Lung (tissue), 12 donors: ENCODE data around the gene BICC1. TPM values are rescaled to one million over a fixed set of nuclear protein-coding genes. Genes with fewer than 3 reads are reported as not detected.
A peak's percentile ranks its signal among the peaks of the same experiment; 100 is the strongest.

Experiments used
- ATAC-seq: fragments of 200-7000 bp; cut with Tn5 transposase; one replicate; pipeline ENCODE4 v1.9.1; 2020; ENCODE audit warnings: moderate number of reproducible peaks; ENCODE audit not compliant: insufficient read depth, low FRiP score
- DNase-seq, 3 donors: peaks; one replicate each; pipeline ENCODE4 v3.0.0-alpha.2; 2013 to 2017
- H3K27ac ChIP-seq, 2 donors: one replicate each; pipeline ENCODE4 v1.5.1; 2013; ENCODE audit warnings: mild to moderate bottlenecking in 2 of 2, moderate library complexity in 2 of 2, control low read depth in 1 of 2, inconsistent platforms in 1 of 2, low read depth in 1 of 2, low read length in 1 of 2
- H3K27me3 ChIP-seq, 3 donors: one replicate each; pipeline ENCODE4 v1.5.1; 2013; ENCODE audit warnings: low read length in 2 of 3; ENCODE audit not compliant: control insufficient read depth in 3 of 3, insufficient read depth in 3 of 3
- H3K36me3 ChIP-seq, 4 donors: one replicate each; pipeline ENCODE4 v1.5.1; 2013; ENCODE audit warnings: low read length in 4 of 4, mild to moderate bottlenecking in 1 of 4, moderate library complexity in 1 of 4; ENCODE audit not compliant: control insufficient read depth in 4 of 4, insufficient read depth in 4 of 4
- H3K4me1 ChIP-seq, 5 donors: one replicate each; pipeline ENCODE4 v1.5.1; 2013; ENCODE audit warnings: low read length in 5 of 5, mild to moderate bottlenecking in 2 of 5, moderate library complexity in 1 of 5; ENCODE audit not compliant: control insufficient read depth in 5 of 5, insufficient read depth in 5 of 5
- H3K4me3 ChIP-seq: one replicate; pipeline ENCODE4 v1.5.1; 2013; ENCODE audit warnings: mild to moderate bottlenecking, control low read depth, moderate library complexity
- H3K9ac ChIP-seq, 2 donors: one replicate each; pipeline ENCODE4 v1.5.1; 2013; ENCODE audit warnings: low read length in 2 of 2, control low read depth in 1 of 2; ENCODE audit not compliant: insufficient read depth in 1 of 2
- H3K9me3 ChIP-seq, 4 donors: one replicate each; pipeline ENCODE4 v1.5.1; 2013; ENCODE audit warnings: low read length in 3 of 4, mild to moderate bottlenecking in 1 of 4, moderate library complexity in 1 of 4; ENCODE audit not compliant: control insufficient read depth in 4 of 4, insufficient read depth in 3 of 4
- CTCF ChIP-seq: IDR thresholded peaks from 2 replicates; pipeline ENCODE4 v1.5.1; 2012; ENCODE audit warnings: mild to moderate bottlenecking; ENCODE audit errors: control extremely low read depth, extremely low read depth
- WGBS, 2 donors: extraction: QIAGEN DNeasy Blood & Tissue Kit; methylation state at CpG; one replicate each; pipeline ENCODE4 v1.1.7; 2013; 5-methylcytosine and 5-hydroxymethylcytosine counted together
- polyA plus RNA-seq, 2 donors: library from polyadenylated mRNA; stranded (reverse); fragments of 200-250 nt; gene quantifications; one replicate each; pipeline ENCODE4 v1.2.1, GENCODE V29; 2013
- total RNA-seq, 2 donors: library from RNA; depleted of rRNA in 1 of 2; stranded (reverse); fragments of >200 nt in 1 of 2; gene quantifications; one replicate each; pipeline ENCODE4 v1.2.1, GENCODE V29; 2014 to 2021
- donor health status: control.
- donor health status: control.
- donor health status: Bipolar disorder and iron deficiency.
- donor health status: healthy.
- donor health status: DM: yes; HTN: yes; CAD: no.

BICC1 gene
- total and polyA plus RNA-seq, 4 donors, result 2.3 to 43.1 (median 5.9) TPM

DNA sequence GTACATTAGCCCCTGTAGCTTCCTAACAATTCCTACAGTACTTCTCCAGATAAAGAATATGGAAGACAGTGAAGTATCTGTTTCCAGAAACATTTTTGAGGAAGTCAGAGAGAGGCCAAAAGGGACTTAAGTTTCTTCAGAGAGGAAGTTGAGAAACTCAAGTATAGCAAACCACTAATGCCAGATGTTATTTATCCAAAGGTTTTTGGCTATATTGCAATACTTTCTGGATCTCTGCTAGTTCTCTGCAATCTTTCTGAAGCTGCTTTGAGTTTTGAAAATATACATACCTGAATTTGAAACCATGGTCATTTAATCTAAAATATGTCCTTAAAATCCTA, 64.7 kb downstream of the BICC1 start:
- Histone ChIP-seq H3K4me3 (no peak overlapping the region), H3K27ac (peak overlapping the region in 1 of 2 donors; percentile 10), H3K27me3 (no peaks in the 10 kb centered on the region), H3K9me3 (peaks cover 0 to under 1% (median 0%) of the 10 kb centered on the region in 4 donors), H3K9ac (no peak overlapping the region), H3K4me1 (peaks cover 0 to 59% (median 22%) of the 10 kb centered on the region in 5 donors), H3K36me3 (no peaks in the 10 kb centered on the region)
- ATAC-seq (no peak), DNase-seq (peak in 2 of 3 donors; percentile 90 to 94)
- no peak for TF ChIP-seq CTCF

DNA sequence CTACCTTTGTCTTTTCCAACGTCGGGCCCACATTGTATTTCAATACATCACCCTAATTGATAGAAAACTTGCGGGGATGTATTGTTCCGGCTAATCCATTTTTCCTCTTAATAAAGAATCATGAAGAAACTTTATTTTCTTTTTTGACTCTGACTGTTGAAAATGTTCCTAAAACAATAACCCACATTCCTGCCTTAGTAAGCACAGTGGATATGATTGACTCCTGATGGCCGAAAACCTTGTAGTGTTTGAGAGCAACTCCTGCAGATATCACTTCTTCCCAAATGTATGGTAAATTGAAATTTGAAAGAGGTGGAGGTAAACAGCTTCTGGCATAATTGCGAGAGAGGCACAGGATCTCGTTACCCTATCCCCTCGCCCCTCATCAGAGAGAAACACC, 65.7 kb downstream of the BICC1 start:
- Histone ChIP-seq H3K27ac (no peak overlapping the region), H3K4me3 (no peak overlapping the region), H3K27me3 (no peaks in the 10 kb centered on the region), H3K4me1 (peaks cover 0 to 56% (median 22%) of the 10 kb centered on the region in 5 donors), H3K36me3 (no peaks in the 10 kb centered on the region), H3K9me3 (peaks cover 0 to 5% (median 0%) of the 10 kb centered on the region in 4 donors), H3K9ac (no peak overlapping the region)
- ATAC-seq, result no peak
- TF ChIP-seq CTCF, result no peak
- 83 to 90% methylated on average over 8 of the region's 8 CpGs for WGBS, 2 donors
- DNase-seq, result no peak

DNA sequence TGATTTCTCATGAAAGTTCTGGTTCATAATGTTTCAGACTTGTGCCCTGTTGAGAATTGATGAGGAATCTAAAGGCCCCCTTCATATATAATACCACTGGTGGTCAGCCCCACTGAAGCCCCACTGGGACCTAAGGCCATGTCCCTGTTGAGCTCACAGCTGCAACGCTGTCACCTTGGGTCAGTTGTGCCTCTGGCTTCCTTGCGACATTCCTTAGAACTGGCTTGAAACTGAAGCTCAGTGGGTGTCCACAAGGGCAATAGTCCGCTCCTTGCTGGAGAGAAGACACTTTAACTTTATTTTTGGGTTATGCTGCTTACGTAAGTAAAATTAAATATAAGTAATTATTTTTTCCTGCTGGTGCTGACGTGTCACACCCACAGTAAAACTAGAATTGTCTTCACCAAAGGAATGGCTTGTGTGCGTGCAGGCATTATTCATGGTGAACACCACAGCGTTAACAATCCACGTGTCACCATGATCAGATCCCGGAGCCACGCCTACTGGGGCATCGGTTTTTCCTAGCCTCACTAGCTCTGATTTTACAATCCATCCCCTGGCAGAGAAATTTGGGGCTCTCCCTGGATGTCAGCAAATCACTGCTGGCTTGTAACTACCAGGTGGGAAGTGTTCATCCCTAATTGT, 66.5 kb downstream of the BICC1 start:
- Histone ChIP-seq H3K9me3 (peaks cover 0 to 5% (median 0%) of the 10 kb centered on the region in 4 donors), H3K4me1 (peaks cover 0 to 49% (median 22%) of the 10 kb centered on the region in 5 donors), H3K9ac (peak overlapping the region in 1 of 2 donors; percentile 36), H3K27ac (peak overlapping the region in 1 of 2 donors; percentile 17), H3K36me3 (no peaks in the 10 kb centered on the region), H3K27me3 (no peaks in the 10 kb centered on the region), H3K4me3 (no peak overlapping the region)
- DNase-seq (no peak), ATAC-seq (no peak)
- no peak for TF ChIP-seq CTCF
- 88% methylated on average over 11 of the region's 11 CpGs for WGBS, 2 donors

DNA sequence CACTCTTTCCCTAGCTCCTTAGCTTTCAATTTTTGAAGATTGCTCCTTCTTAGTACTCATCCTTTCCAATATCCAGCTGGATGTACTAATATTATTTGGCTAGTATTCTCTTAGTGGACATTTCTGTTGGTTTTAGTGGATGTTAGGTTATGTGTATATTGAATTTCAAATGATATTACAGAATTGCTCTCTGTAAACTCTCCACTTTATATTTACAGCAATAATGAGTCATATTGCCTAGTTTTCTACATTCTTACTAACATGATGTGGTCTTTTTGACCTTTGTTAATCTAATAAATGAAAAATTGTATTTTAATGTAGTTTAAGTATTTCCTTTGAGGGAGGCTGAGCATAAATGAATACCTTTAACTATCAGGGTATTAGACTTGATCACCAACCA, 69.4 kb downstream of the BICC1 start:
- H3K9me3 ChIP-seq, result peaks cover 0 to 5% (median 0%) of the 10 kb centered on the region in 4 donors
- ATAC-seq (no peak), DNase-seq (no peak)
- no peak for TF ChIP-seq CTCF
- H3K27me3 ChIP-seq, result no peaks in the 10 kb centered on the region
- no peaks in the 10 kb centered on the region for H3K36me3 ChIP-seq
- H3K9ac ChIP-seq, result no peak overlapping the region
- no peak overlapping the region for H3K27ac ChIP-seq
- H3K4me3 ChIP-seq, result no peak overlapping the region
- peaks cover 0 to 26% (median 10%) of the 10 kb centered on the region in 5 donors for H3K4me1 ChIP-seq
